ENCODE results near the gene PCCA. TPM values are rescaled to one million over a fixed set of nuclear protein-coding genes. Genes with fewer than 3 reads are reported as not detected.
A peak's percentile ranks its signal among the peaks of the same experiment; 100 is the strongest.

The PCCA gene
- polyA plus RNA-seq, 2 of the 4 experiments (the other 2 are of a cell fraction): 13.2 to 13.7 TPM

- Histone ChIP-seq H3K4me2 (peak overlapping the region; percentile 33; the same call in 1 of the 3 replicates), H3K27ac (no peak overlapping the region; a peak in 1 of 6 replicates), H3K4me3 (no peak overlapping the region), H3K4me1 (peaks cover 10% of the 10 kb centered on the region; the same call in 2 of the 3 replicates), H3K9me3 (no peaks in the 10 kb centered on the region)
- FAIRE-seq: no peak
- WGBS (ENCODE audit: missing lambda C conversion rate): 22% methylated on average over 5 of the region's 7 CpGs
- ChIA-PET POLR2A (no interaction called here), CTCF (interaction anchor here (0.7 to 1.5 kb wide), 2 partner anchors 11 to 645 kb away, joined by 3 to 9 read pairs; no protein-coding TSS in a partner anchor)
- DNase-seq (ENCODE audit: low read depth in 1 of 2, low spot score in 1 of 2): no peak
- TF ChIP-seq MYC (IDR thresholded peaks at IDR 0.05; ENCODE audit: borderline replicate concordance, low read length) (no peak), TP53 (CRISPR knock-in tag; IDR thresholded peaks at IDR 0.05) (no peak), PHF8 (IDR thresholded peaks at IDR 0.05; ENCODE audit: borderline replicate concordance, low read depth) (no peak), ESRRA (IDR thresholded peaks at IDR 0.05; ENCODE audit: borderline replicate concordance, low read length) (no peak), HES2 (IDR thresholded peaks at IDR 0.05) (no peak), CTCF (IDR thresholded peaks at IDR 0.05) (no peak)
- no peak for ATAC-seq
Observed at GRCh38 chr13:100561599-100562204, 472.8 kb downstream of the PCCA start.

- no peak for TF ChIP-seq POLR2A (IDR thresholded peaks at IDR 0.05; ENCODE audit: low read length)
- no peak for TF ChIP-seq NR3C1 (IDR thresholded peaks at IDR 0.05)
- no peak for TF ChIP-seq FOSB (CRISPR knock-in tag; IDR thresholded peaks at IDR 0.05)
- TF ChIP-seq KDM5A (IDR thresholded peaks at IDR 0.05): no peak
- TF ChIP-seq EHF (CRISPR knock-in tag; IDR thresholded peaks at IDR 0.05): no peak
- TF ChIP-seq SREBF2 (IDR thresholded peaks at IDR 0.05): no peak
- no peak for DNase-seq (ENCODE audit: low read depth in 1 of 2, low spot score in 1 of 2)
- Histone ChIP-seq H3K9me3 (no peaks in the 10 kb centered on the region), H3K4me3 (no peak overlapping the region), H3K4me2 (no peak overlapping the region), H3K4me1 (peaks cover 10% of the 10 kb centered on the region; the same call in 2 of the 3 replicates), H3K27ac (no peak overlapping the region)
- WGBS (ENCODE audit: missing lambda C conversion rate): 91% methylated on average over 7 of the region's 7 CpGs
- FAIRE-seq: no peak
- ChIA-PET CTCF (interaction anchor here (1.1 kb wide), 1 partner anchor 9 kb away, joined by 4 read pairs; no protein-coding TSS in a partner anchor), POLR2A (no interaction called here)
- ATAC-seq: no peak
Observed at GRCh38 chr13:100563779-100564178, 474.9 kb downstream of the PCCA start.

GRCh38 chr13:100564444-100565223 lies 475.7 kb downstream of the PCCA start:
- ChIA-PET CTCF (interaction anchor here (1.1 kb wide), 1 partner anchor 8 kb away, joined by 4 read pairs; no protein-coding TSS in a partner anchor), POLR2A (no interaction called here)
- Histone ChIP-seq H3K9me3 (no peaks in the 10 kb centered on the region), H3K4me2 (no peak overlapping the region), H3K4me3 (no peak overlapping the region), H3K4me1 (peaks cover 10% of the 10 kb centered on the region; the same call in 2 of the 3 replicates), H3K27ac (no peak overlapping the region)
- ATAC-seq (no peak), FAIRE-seq (no peak), DNase-seq (ENCODE audit: low read depth in 1 of 2, low spot score in 1 of 2) (no peak)
- TF ChIP-seq MAFK (IDR thresholded peaks at IDR 0.05; ENCODE audit: partially characterized antibody) (peak; percentile 47), ELK1 (IDR thresholded peaks at IDR 0.05; ENCODE audit: low read depth, low read length) (no peak)
- WGBS (ENCODE audit: missing lambda C conversion rate): 84% methylated on average over 11 of the region's 13 CpGs

- no peak for FAIRE-seq
- ChIA-PET CTCF (no interaction called here), POLR2A (no interaction called here)
- TF ChIP-seq ZFP36 (IDR thresholded peaks at IDR 0.05; ENCODE audit: borderline replicate concordance, partially characterized antibody) (no peak), HMGXB4 (CRISPR knock-in tag; IDR thresholded peaks at IDR 0.05; ENCODE audit: borderline replicate concordance) (no peak), HOXB13 (CRISPR knock-in tag; IDR thresholded peaks at IDR 0.05; ENCODE audit: low read depth) (no peak), RAD21 (conservative IDR thresholded peaks at IDR 0.05 in 1 of 2, IDR thresholded peaks at IDR 0.05 in 1 of 2) (no peak), KDM5A (IDR thresholded peaks at IDR 0.05) (no peak), RARB (CRISPR knock-in tag; IDR thresholded peaks at IDR 0.05) (no peak), PBX3 (IDR thresholded peaks at IDR 0.05) (no peak), POLR2A (IDR thresholded peaks at IDR 0.05; ENCODE audit: low read length) (no peak), MAZ (IDR thresholded peaks at IDR 0.05; ENCODE audit: borderline replicate concordance, low read depth, low read length) (no peak), ZSCAN20 (CRISPR knock-in tag; IDR thresholded peaks at IDR 0.05) (no peak), RCOR1 (IDR thresholded peaks at IDR 0.05; ENCODE audit: low read depth, low read length) (no peak)
Observed at GRCh38 chr13:100565286-100565685, 476.4 kb downstream of the PCCA start.

More at GRCh38 chr13:100565286-100565685, 476.4 kb downstream of the PCCA start:
- WGBS (ENCODE audit: missing lambda C conversion rate): 67% methylated on average over 8 of the region's 8 CpGs
- ATAC-seq: no peak
- DNase-seq (ENCODE audit: low read depth in 1 of 2, low spot score in 1 of 2): no peak
- Histone ChIP-seq H3K4me3 (no peak overlapping the region), H3K9me3 (no peaks in the 10 kb centered on the region), H3K27ac (no peak overlapping the region), H3K4me2 (no peak overlapping the region), H3K4me1 (peaks cover 10% of the 10 kb centered on the region; the same call in 2 of the 3 replicates)

Data from A549 (cell line).